Stimulated activated CD4-positive, alpha-beta T cell treated with anti-CD3 and anti-CD28 coated beads, Interleukin-1b, Interleukin-23, amount 100 ng/mL, for 24 hours (primary cell): Measurements from ENCODE around the gene EPHA6.

Source experiments
- DNase-seq, 4 experiments: peaks; one replicate each; pipeline ENCODE4 v3.0.0-alpha.2; 2020; ENCODE audit warnings: low read depth in 4 of 4, low spot score in 1 of 4

Gene EPHA6

DNA sequence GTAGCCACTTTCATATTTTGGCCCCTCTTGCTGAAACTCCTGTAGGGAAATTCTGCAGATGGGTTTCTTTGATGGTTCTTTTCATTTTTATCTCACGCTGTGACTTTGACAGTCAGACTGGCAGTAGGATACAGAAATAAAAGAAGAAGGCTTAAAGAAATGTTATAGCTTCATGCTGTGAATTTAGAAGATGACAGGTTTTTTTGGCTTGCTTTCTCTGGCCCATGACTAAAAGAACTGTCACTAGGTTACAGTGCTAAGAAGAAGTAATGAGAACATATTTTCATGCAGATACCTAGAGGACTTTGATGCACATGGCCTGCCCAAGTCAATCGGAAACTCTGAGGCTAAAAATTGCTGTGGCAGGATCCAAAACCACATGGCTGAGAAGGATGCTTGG, 334.5 kb downstream of the EPHA6 start:
- DNase-seq, result no peak

- no peak for DNase-seq
These were observed 346.8 kb downstream of the EPHA6 start for GRCh38 chr3:97161169-97161568.

GRCh38 chr3:97177242-97177641, 362.8 kb downstream of the EPHA6 start:
- no peak for DNase-seq

- no peak for DNase-seq
These were observed 367.3 kb downstream of the EPHA6 start for GRCh38 chr3:97181704-97182103.

GRCh38 chr3:97187771-97188170, 373.4 kb downstream of the EPHA6 start:
- DNase-seq, result no peak

GRCh38 chr3:97189835-97190234, 375.4 kb downstream of the EPHA6 start:
- no peak for DNase-seq

DNA sequence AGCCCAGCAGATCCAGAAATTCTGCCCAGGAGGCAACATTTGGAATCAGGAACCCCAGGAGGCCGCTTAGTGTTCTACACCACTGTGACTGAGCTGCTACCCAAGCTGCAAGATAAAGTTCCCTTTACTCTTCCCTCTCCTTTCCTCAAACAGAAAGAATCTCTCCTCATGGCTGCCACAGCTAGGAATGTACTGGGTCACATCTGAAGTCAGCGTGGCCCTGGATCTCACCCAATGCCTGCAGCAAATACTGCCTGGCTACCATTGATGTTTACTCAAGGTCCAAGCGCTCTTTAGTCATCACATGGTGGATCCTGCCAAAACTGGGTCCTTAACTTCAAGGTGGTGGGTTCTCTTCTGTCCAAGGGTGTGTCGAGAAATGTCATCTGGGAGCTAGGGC, 382.7 kb downstream of the EPHA6 start:
- DNase-seq, result no peak

- no peak for DNase-seq
These were observed 383.4 kb downstream of the EPHA6 start for GRCh38 chr3:97197830-97198229.

DNA sequence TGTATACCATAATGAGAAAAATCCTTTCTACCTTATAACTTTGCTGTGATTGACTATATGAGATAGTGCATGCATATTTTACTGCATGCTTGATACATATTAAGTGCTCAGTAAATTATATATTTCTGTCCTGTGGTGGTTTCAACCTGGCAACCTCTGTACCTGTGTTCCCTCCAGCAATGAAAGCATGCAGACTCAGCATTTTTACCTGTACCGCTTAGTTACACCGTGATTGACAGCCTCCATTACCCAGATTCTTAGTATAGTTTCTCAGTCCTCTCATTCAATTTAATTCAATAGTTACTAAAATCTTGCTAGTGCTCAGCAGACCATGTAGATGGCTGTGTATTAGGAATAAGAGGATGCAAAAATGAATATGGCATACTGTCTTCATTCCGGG, 386.0 kb downstream of the EPHA6 start:
- DNase-seq, result no peak

DNA sequence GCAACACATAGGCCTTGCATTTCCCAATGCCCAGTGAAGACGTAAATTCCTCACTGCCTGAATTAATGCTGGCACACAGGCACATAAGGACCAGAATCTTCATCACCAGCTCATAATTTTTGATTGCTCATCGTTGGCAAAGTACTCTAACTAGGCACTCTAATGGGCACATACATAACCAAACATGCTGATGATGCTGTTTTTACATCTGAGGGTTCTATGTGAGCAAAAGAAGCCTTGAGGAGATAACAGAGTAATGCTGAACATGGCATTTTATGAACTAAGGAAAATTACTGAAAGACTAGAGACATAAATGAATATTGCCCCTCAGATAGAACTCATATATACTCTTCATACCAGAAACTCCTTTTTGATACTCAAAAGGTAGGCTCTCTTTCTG, 387.4 kb downstream of the EPHA6 start:
- DNase-seq, result no peak

- no peak for DNase-seq
These were observed 414.6 kb downstream of the EPHA6 start for GRCh38 chr3:97228966-97229365.

DNA sequence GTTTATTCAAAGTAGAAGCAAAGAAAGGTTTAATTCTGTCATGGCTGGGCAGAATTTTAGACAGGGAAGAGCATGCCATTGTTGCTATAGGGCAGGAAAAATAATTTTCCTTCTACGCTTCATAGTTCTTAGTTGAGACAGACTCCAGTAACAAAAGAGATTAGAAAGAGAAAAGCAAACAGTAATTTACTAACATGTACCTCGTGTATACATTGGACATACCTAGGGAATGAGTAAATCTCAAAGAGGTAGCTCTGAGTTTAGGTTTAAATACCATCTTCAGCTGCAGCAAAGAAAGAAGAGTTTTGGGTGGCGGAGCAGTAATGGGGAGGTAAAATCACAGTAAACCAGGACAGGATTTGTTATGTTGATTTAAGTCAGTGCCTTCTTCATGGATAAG, 416.1 kb downstream of the EPHA6 start:
- DNase-seq, result no peak

DNA sequence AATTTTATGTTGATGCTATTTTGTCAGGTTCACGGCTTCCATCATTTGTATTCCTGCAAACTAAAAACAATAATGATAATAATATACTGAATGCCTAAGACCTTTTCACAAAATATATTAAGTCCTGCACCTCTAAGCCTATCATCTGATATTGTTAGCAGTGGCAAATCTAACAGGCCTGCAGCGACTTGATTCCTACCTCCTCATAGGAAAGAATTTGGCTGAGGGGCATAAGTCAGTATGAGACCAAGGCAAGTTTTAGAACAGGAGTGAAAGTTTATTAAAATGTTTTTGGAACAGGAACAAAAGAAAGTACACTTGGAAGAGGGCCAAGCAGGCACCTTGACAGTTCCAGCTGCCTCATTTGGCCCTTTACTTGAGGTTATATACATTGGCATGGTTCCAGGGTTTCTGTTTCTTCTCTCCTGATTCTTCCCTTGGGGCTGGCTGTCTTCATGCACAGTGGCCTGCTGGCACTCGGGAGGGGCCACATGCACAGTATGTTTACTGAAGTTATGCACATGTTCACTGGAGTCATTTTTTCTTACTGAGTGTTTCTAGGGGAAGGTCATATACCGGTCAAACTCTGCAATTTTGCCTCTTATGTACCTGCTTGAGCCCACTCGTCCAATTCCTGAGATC, 418.1 kb downstream of the EPHA6 start:
- no peak for DNase-seq

DNA sequence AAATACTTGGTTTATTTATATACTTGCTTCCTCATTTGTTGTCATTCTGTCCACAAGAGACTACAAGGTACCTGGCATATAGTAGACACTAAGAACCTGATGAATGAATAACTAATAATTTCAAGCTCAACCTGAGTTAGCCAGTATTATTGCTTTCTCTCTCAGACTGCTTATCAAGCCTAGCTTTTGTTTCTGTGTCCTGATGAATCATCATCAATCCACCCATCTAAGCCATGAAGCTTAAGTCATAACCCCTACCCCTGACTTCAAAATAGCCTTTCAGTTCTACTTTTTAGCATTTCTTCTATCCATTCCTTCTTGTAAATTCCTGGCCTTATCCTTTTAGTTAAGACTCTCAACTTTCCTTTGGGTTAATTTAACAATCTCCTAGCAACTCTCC, 420.8 kb downstream of the EPHA6 start:
- DNase-seq, result no peak

- no peak for DNase-seq
These were observed 421.4 kb downstream of the EPHA6 start for GRCh38 chr3:97235611-97236315.

DNA sequence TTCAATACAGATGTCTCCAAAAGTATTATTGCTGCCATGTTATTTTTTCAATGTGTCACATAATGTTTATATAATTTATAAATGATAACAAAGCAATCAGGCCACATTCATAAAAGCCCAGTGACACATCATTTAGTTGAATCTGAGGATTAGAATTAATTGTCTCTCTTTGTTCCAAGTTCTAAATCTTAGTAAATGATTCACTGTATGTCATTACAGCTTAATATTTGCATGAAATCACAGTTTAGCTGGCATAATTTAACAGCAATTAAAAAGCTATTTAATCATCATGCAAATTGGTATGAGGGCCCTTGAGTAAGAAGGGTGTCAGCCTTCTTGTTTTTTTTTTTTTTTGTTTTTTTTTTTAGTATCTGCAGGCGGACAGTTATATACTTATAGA, 427.0 kb downstream of the EPHA6 start:
- no peak for DNase-seq

- no peak for DNase-seq
These were observed 431.0 kb downstream of the EPHA6 start for GRCh38 chr3:97245201-97245910.

- DNase-seq, result no peak
These were observed 441.7 kb downstream of the EPHA6 start for GRCh38 chr3:97256060-97256459.

DNA sequence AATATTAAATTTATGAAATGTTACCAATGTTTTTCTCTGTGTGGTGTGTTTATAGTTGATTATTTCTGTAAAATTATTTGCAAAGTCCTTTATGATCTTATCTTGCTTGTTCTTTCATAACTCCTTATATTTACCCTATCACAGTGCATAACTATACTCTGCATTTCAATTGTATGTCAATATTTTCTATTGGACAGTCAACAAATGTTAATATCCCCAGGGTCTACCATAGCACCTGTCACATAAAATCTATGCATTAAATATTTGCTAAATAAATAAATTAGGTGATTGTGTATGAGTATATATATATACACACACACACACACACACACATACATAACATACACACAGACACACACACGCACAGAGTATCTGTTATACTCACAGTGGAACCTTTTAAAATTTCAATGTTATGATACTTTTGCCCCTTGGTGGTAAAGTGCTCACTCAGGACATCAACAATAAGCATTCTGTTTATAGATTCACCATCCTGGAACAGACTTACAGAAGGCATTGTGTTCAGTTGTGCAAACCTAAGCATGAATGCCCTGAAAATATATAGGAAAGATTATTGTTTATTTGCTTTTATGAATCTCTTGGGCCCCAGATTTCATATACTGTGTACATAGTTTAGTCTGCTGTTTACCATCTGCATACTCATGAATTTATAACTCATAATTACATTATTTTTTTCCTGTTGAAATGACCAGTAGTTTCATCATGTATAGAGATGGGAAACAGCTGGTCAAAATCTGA, 443.7 kb downstream of the EPHA6 start:
- DNase-seq, result no peak

- no peak for DNase-seq
These were observed 444.9 kb downstream of the EPHA6 start for GRCh38 chr3:97259263-97259662.

- DNase-seq, result no peak
These were observed 449.8 kb downstream of the EPHA6 start for GRCh38 chr3:97264180-97264579.
